ENCODE data around the gene CDK10. TPM values are rescaled to one million over a fixed set of nuclear protein-coding genes. Genes with fewer than 3 reads are reported as not detected.
A peak's percentile ranks its signal among the peaks of the same experiment; 100 is the strongest.

The CDK10 gene
- total and polyA plus RNA-seq, 7 donors = 23.0 to 47.8 (median 31.5) TPM

- H3K9me3 ChIP-seq = no peaks in the 10 kb centered on the region
- intact Hi-C loops (cut with DNase I) = loop anchor here (5.0 to 10.0 kb wide), 3 partner anchors 83 to 156 kb away; no protein-coding TSS in a partner anchor
These were observed 22.7 kb downstream of the CDK10 start for GRCh38 chr16:89709166-89709565.

GRCh38 chr16:89709716-89710432 lies 23.4 kb downstream of the CDK10 start:
- WGBS, 3 donors = 87 to 91% (median 89%) methylated on average over 19 of the region's 19 CpGs
- TF ChIP-seq CTCF (IDR thresholded peaks at IDR 0.05) = no peak
- intact Hi-C loops (cut with DNase I) = loop anchor here (5.0 to 10.0 kb wide), 3 partner anchors 82 to 155 kb away; no protein-coding TSS in a partner anchor
- Histone ChIP-seq H3K27me3 (ENCODE audit: insufficient read depth in 3 of 3, low read length in 2 of 3) (peaks cover 0 to 5% (median 0%) of the 10 kb centered on the region in 3 donors), H3K36me3 (ENCODE audit: insufficient read depth in 1 of 2, low read depth in 1 of 2) (peaks cover 0 to 7% of the 10 kb centered on the region in 2 donors), H3K9me3 (no peaks in the 10 kb centered on the region), H3K27ac (no peak overlapping the region), H3K4me1 (no peaks in the 10 kb centered on the region), H3K4me3 (no peak overlapping the region)
- DNase-seq (no peak), ATAC-seq (no peak)

More at GRCh38 chr16:89709166-89709565, 22.7 kb downstream of the CDK10 start:
- Histone ChIP-seq H3K27me3 (ENCODE audit: insufficient read depth in 3 of 3, low read length in 2 of 3) (peaks cover 0 to 13% (median 0%) of the 10 kb centered on the region in 3 donors), H3K27ac (no peak overlapping the region), H3K4me3 (no peak overlapping the region), H3K36me3 (ENCODE audit: insufficient read depth in 1 of 2, low read depth in 1 of 2) (peaks cover 0 to 7% of the 10 kb centered on the region in 2 donors), H3K4me1 (no peaks in the 10 kb centered on the region)
- no peak for ATAC-seq
- no peak for DNase-seq
- 83 to 90% (median 87%) methylated on average over 10 of the region's 10 CpGs for WGBS, 3 donors
- TF ChIP-seq CTCF (IDR thresholded peaks at IDR 0.05) = no peak

GRCh38 chr16:89710709-89711564 lies 24.4 kb downstream of the CDK10 start:
- H3K4me3 ChIP-seq = no peak overlapping the region
- no peaks in the 10 kb centered on the region for H3K27me3 ChIP-seq (ENCODE audit: insufficient read depth in 3 of 3, low read length in 2 of 3)
- intact Hi-C loops (cut with DNase I) = no loop called here
- no peak overlapping the region for H3K27ac ChIP-seq
- WGBS, 3 donors = 72 to 80% (median 79%) methylated on average over 42 to 63 of the region's 63 CpGs
- H3K9me3 ChIP-seq = no peaks in the 10 kb centered on the region
- H3K4me1 ChIP-seq = no peaks in the 10 kb centered on the region
- DNase-seq (no peak), ATAC-seq (no peak)
- no peak for TF ChIP-seq CTCF (IDR thresholded peaks at IDR 0.05)
- peaks cover 0 to 7% of the 10 kb centered on the region in 2 donors for H3K36me3 ChIP-seq (ENCODE audit: insufficient read depth in 1 of 2, low read depth in 1 of 2)

GRCh38 chr16:89711601-89712273 lies 25.2 kb downstream of the CDK10 start:
- intact Hi-C loops (cut with DNase I) = no loop called here
- Histone ChIP-seq H3K27ac (no peak overlapping the region), H3K36me3 (ENCODE audit: insufficient read depth in 1 of 2, low read depth in 1 of 2) (peaks cover 0 to 10% of the 10 kb centered on the region in 2 donors), H3K4me3 (peak overlapping the region; percentile 37), H3K27me3 (ENCODE audit: insufficient read depth in 3 of 3, low read length in 2 of 3) (no peaks in the 10 kb centered on the region), H3K9me3 (no peaks in the 10 kb centered on the region), H3K4me1 (no peaks in the 10 kb centered on the region)
- WGBS, 3 donors = 8 to 16% (median 11%) methylated on average over 35 to 48 of the region's 48 CpGs
- DNase-seq = no peak
- no peak for TF ChIP-seq CTCF (IDR thresholded peaks at IDR 0.05)
- ATAC-seq = peak; percentile 32 to 77 (median 52)
